ENCODE data around the gene ARRB1. TPM values are rescaled to one million over a fixed set of nuclear protein-coding genes. Genes with fewer than 3 reads are reported as not detected.

Gene ARRB1
- total RNA-seq, 1 donor = 33.2 TPM

DNA sequence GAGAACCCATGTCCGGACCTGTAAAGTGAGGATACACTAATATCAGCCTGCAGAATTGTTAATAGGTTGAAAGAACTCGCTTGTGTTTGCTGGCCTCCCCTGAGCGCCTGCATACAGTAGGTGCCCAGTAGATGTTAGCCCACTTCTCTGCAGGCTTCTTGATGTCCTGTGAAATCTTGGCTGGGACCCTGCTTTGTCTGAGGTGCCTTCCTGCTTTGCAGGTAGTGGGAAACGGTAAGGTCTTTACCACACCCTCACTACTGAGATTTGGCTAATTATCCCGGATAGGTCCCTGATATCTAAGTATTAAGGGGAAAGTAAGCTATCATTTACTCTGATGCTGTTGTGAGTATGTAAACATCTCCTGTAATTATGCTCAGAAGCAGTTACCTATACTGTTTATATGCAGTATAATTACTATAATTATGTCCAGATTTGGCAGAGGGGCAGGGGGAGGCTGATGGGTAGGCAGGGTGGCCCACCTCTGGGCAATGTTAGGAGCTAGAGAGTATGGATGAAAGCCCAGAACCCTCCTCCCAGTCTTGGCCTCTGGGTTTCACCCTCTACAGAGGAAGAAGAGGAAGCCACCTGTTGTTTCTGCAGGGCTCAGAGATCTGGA, 1.2 kb upstream of the ARRB1 start:
- DNase-seq (ENCODE audit: low read depth) = no peak
- H3K4me3 ChIP-seq (ENCODE audit: low read depth, low read length) = peak overlapping the region; percentile 76

DNA sequence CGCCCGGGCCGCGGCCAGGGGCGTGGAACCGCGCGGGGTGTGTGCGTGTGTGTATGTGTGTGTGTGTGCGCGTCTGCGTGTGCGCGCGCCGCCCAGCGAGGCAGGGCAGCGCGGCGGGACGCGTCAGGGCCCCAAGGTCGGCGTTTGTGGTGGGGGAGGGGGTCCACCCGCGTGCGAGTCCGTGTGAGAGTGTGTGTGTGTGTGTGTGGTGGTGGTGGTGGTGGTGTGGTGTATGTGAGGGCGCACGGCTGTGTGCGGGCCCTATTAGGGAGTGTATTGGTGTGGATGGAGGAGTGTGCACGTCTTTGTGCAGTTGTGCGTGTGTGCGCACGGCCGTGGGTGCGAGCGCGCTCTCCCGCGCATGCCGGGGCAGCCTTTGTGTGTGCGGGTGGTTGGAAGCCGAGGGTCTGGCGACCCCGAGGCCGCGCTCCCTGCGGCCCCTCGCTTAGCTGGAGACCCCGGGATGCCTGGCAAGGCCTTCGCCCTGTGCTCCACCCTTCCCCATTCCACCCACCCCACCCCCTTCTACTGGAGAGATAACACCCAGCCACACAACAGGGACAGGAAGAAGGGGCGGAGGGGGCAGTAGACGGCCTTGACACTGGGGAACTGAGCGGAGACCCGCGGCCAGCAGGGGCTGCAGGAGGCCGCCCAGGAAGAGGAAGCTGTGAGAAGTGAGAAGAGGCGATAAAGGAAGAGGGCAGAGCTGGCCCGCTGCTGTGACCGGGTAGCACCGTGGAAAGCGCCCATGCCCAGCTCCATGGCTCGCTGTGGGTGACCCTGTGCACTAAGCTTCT, 528 bp upstream of the ARRB1 start:
- DNase-seq (ENCODE audit: low read depth) = peak; percentile 64
- TF ChIP-seq, protein P1, sequence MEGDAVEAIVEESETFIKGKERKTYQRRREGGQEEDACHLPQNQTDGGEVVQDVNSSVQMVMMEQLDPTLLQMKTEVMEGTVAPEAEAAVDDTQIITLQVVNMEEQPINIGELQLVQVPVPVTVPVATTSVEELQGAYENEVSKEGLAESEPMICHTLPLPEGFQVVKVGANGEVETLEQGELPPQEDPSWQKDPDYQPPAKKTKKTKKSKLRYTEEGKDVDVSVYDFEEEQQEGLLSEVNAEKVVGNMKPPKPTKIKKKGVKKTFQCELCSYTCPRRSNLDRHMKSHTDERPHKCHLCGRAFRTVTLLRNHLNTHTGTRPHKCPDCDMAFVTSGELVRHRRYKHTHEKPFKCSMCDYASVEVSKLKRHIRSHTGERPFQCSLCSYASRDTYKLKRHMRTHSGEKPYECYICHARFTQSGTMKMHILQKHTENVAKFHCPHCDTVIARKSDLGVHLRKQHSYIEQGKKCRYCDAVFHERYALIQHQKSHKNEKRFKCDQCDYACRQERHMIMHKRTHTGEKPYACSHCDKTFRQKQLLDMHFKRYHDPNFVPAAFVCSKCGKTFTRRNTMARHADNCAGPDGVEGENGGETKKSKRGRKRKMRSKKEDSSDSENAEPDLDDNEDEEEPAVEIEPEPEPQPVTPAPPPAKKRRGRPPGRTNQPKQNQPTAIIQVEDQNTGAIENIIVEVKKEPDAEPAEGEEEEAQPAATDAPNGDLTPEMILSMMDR (IDR thresholded peaks at IDR 0.05; ENCODE audit: insufficient read depth, low read depth, low read length) = peak; percentile 11
- peak overlapping the region; percentile 76 for H3K4me3 ChIP-seq (ENCODE audit: low read depth, low read length)

More for the DNA sequence above, 1.2 kb upstream of the ARRB1 start:
- TF ChIP-seq, protein P1 (IDR thresholded peaks at IDR 0.05; ENCODE audit: insufficient read depth, low read depth, low read length) = no peak

DNA sequence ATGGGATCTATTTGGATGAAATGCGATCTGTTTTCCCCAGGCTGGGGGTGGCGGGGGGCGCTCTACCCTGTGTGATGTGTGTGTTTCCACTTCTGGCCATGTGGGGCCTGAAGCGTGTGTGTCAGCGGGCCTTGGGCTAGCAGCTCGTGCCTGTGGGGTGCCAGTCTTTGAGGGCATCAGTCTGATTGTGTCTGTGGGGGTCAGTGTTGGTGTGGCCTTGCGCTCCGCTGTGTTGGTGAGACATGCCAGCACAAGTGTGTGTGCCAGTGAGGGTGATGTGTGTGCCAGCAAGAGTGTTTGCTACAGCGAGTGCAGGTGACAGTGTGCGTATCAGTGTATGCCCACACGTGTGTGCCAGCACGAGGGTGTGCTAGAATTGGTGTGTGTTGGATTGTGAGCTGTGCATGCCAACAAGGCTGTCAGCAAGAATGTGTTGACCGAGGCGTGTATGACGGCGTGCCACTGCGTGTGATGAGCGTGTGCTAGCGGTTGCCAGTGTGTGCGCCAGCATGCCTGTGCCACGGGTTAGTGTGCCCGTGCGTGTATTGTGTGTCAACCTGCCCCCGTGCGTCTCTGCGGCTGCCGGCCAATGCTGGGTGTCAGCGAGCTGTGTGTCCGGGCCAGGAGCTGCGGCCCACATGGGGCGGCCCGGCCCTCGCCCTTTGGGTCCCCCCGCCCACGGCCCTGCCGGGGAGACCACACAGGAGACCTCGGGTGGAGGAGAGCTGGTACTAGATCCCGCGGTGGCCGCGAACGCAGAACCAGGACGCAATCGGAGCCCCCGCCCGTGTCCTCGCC, 519 bp downstream of the ARRB1 start:
- TF ChIP-seq, protein P1 (IDR thresholded peaks at IDR 0.05; ENCODE audit: insufficient read depth, low read depth, low read length) = no peak
- DNase-seq (ENCODE audit: low read depth) = peak; percentile 41

DNA sequence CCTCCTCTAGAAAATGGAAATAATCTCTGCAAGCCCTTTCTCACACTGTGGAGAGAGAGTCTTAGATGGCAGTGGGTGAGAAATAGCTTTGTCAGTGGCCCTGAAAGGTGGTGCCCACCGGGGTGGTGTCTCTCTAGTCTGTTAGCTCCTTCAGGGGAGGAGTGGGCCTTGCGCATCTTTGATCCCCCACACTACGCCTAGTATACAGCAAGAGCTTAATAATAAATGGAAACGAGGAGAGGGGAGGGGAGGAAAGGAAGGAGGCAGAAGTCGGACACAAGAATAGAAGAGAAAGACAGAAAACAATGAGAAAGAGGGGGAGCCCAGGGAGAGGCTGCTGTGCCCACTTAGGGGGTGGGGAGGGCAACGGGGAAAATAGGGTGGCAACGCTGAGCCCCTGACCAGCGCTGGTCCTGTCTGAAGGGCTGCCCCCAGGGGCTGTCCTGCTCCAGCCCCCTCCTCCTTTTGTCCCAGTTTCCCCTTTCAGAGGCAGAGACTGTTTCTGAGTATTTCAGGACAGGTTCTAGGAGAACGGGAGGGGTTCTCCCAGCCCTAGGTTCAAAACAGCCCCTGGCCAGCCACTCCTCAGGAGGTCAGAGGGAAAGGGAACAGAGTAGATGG, 1.2 kb downstream of the ARRB1 start:
- TF ChIP-seq, protein P1 (IDR thresholded peaks at IDR 0.05; ENCODE audit: insufficient read depth, low read depth, low read length) = no peak
- DNase-seq (ENCODE audit: low read depth) = no peak
- peak overlapping the region; percentile 76 for H3K4me3 ChIP-seq (ENCODE audit: low read depth, low read length)

More for the DNA sequence above, 519 bp downstream of the ARRB1 start:
- peak overlapping the region; percentile 76 for H3K4me3 ChIP-seq (ENCODE audit: low read depth, low read length)

DNA sequence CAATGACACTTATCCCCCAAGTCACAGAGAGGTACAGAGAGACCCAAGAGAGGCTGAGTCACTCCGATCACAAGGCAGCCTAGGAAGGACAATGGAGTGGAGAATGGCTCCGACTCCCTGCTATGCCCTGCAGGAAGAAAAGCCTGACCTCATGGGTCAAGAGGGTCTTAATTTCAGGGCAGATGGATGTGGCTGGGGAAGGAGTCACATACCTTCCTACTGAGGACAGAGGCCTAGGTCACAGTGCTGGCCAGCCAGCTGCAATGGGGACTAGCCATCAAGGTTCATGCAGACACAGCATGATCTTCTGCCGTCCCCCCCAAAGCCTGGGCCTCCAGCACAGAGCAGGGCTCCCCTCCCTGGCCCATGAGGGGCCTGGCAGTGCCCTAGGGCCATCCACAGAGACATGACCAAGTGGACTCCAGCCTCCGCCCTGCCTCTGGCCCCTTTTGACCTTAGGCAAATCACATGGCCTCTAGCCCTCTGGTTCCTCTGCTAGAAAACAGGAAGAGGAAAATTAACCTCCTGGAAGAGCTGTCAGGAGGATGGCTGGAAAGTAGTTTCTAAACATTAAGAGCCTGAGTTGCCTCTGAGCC, 1.8 kb downstream of the ARRB1 start:
- H3K4me3 ChIP-seq (ENCODE audit: low read depth, low read length) = peak overlapping the region; percentile 76
- no peak for DNase-seq (ENCODE audit: low read depth)
- TF ChIP-seq, protein P1 (IDR thresholded peaks at IDR 0.05; ENCODE audit: insufficient read depth, low read depth, low read length) = no peak

Measured in fibroblast of villous mesenchyme (primary cell).